Endothelial cell (in vitro differentiated cells): ENCODE results near the gene CASZ1. TPM values are rescaled to one million over a fixed set of nuclear protein-coding genes. Genes with fewer than 3 reads are reported as not detected.

Experiments used
- DNase-seq: peaks from one replicate; pipeline ENCODE4 v3.0.0; 2021; ENCODE audit warnings: low spot score
- H3K27ac Mint-ChIP-seq: one replicate; pipeline ENCODE4 v1.8.0; 2021; ENCODE audit warnings: mixed read lengths, inconsistent platforms; ENCODE audit not compliant: unreplicated experiment
- H3K27me3 Mint-ChIP-seq: one replicate; pipeline ENCODE4 v1.8.0; 2021; ENCODE audit warnings: mild to moderate bottlenecking, moderate library complexity, mixed read lengths, inconsistent platforms; ENCODE audit not compliant: unreplicated experiment
- H3K36me3 Mint-ChIP-seq: one replicate; pipeline ENCODE4 v1.8.0; 2021; ENCODE audit warnings: mild to moderate bottlenecking, low read depth, mixed read lengths, inconsistent platforms; ENCODE audit not compliant: unreplicated experiment
- H3K4me1 Mint-ChIP-seq: one replicate; pipeline ENCODE4 v1.8.0; 2021; ENCODE audit warnings: mild to moderate bottlenecking, mixed read lengths, inconsistent platforms; ENCODE audit not compliant: unreplicated experiment
- H3K4me3 Mint-ChIP-seq: one replicate; pipeline ENCODE4 v1.8.0; 2021; ENCODE audit warnings: mild to moderate bottlenecking, mixed read lengths, inconsistent platforms; ENCODE audit not compliant: unreplicated experiment
- H3K9me3 Mint-ChIP-seq: one replicate; pipeline ENCODE4 v1.8.0; 2021; ENCODE audit warnings: mixed read lengths, inconsistent platforms; ENCODE audit not compliant: unreplicated experiment
- CTCF ChIP-seq: fragments of 200-600 bp; sonication (generic); IDR thresholded peaks from one replicate; pipeline ENCODE4 v1.5.0; 2021; ENCODE audit warnings: antibody characterized with exemption; ENCODE audit not compliant: unreplicated experiment
- long read RNA-seq: library from polyadenylated mRNA; unstranded; transcript quantifications from one replicate; pipeline ENCODE4 v2.0.0, GENCODE V29; 2020; ENCODE audit not compliant: unreplicated experiment
- total RNA-seq: library from RNA; stranded (reverse); fragmentation: NEBNext Ultra II Directional; extraction: Animal tissue kit (Norgen Biotek cat#: 25700); gene quantifications from one replicate; pipeline ENCODE4 v1.2.1, GENCODE V29; 2021; ENCODE audit not compliant: unreplicated experiment

CASZ1 gene
- 6.3 TPM for total RNA-seq
- long read RNA-seq, partial matches to known transcripts, result 0 of 1 reads
- long read RNA-seq, other reads (novel, unspliced or antisense), result 1 of 1 reads

GRCh38 chr1:10796029-10796944 is at the start of gene CASZ1:
TSS of gene CASZ1 (minus strand) at chr1:10796646. CDS start at chr1:10693889, 102,757 bp downstream.
- peaks cover 8% of the 10 kb centered on the region for H3K36me3 Mint-ChIP-seq
- peaks cover 6% of the 10 kb centered on the region for H3K27me3 Mint-ChIP-seq
- TF ChIP-seq CTCF, result no peak
- DNase-seq, result peak; percentile 89
- no peak within 1 kb of the TSS for H3K4me3 Mint-ChIP-seq
- H3K9me3 Mint-ChIP-seq, result no peaks in the 10 kb centered on the region
- peaks cover 25% of the 10 kb centered on the region for H3K4me1 Mint-ChIP-seq
- H3K27ac Mint-ChIP-seq, result no peak within 1 kb of the TSS

DNA sequence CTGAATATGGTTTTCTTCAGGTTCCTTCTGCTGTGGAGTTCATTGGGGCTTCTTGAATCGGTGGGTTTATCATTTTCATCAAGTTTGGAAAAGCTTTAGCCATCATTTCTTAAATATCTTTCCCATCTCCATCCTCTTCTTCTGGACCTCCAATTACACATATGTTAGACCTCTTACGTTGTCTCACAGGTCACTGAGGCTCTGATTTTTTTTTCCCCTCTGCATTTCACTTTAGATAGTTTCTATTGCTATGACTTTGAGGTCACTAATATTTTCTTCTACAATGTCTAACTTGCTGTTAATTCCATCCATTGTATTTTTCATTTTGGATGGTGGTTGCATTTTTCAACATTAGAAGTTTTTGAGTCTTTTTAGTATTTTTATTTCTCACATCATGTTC is 47.3 kb upstream of the CASZ1 start:
- no peak overlapping the region for H3K27ac Mint-ChIP-seq

DNA sequence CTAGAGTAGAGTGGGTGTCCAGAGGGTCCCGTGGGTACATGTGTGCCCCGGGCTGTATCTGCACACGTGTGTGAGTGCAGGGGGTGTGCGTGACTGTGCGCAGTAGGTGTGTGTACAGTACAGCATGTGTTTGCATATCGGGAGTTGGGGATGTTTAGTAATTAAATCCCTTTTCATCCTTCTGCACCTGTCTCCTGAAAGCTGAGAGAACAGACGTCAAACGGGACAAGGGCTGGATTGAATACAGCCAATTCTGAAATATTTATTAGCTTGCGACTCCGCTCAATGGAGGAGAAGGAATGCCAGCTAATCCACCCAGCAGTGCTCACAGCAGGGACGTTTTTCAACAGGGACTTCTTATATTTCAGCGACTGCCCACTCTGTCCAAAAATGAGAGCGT is 44.7 kb upstream of the CASZ1 start:
- no peaks in the 10 kb centered on the region for H3K9me3 Mint-ChIP-seq
- H3K4me3 Mint-ChIP-seq, result no peak overlapping the region
- H3K36me3 Mint-ChIP-seq, result peaks cover 6% of the 10 kb centered on the region
- peaks cover 10% of the 10 kb centered on the region for H3K27me3 Mint-ChIP-seq
- H3K4me1 Mint-ChIP-seq, result peaks cover 5% of the 10 kb centered on the region
- no peak for DNase-seq
- H3K27ac Mint-ChIP-seq, result no peak overlapping the region
- TF ChIP-seq CTCF, result no peak

More for the DNA sequence above, 47.3 kb upstream of the CASZ1 start:
- H3K36me3 Mint-ChIP-seq, result peaks cover 6% of the 10 kb centered on the region
- no peak for TF ChIP-seq CTCF
- no peak overlapping the region for H3K4me3 Mint-ChIP-seq
- H3K27me3 Mint-ChIP-seq, result peaks cover 8% of the 10 kb centered on the region
- DNase-seq, result no peak
- peaks cover 5% of the 10 kb centered on the region for H3K4me1 Mint-ChIP-seq
- H3K9me3 Mint-ChIP-seq, result no peaks in the 10 kb centered on the region

DNA sequence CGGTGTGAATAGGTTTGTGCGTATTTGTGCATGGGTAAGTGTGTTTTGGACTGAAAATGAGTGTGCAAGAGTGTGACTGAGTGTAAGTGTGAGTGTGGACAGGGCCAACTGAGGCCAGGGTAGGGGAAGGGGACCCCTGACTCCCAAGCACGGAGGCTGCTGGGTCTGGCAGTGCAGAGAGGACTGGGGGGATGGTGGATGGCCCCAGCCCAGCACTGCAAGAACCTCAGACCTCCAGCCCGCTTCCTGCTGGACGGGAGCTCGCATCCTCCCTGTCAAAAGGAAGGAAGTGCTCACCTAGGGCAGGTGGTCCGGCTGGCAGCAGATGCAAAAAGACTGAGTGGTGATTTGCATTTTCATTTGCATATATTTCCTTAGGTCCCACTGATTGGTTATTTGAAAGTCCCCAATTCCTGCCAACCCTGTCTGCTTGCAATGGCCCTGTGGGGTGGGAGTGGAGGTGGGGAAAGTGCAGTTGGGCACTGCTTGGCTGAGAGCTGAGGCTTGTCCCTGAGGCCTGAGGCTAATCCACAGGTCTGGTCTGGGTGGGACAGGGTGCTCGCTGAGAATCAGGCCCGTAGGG is 42.8 kb upstream of the CASZ1 start:
- peaks cover 10% of the 10 kb centered on the region for H3K27me3 Mint-ChIP-seq
- peaks cover 5% of the 10 kb centered on the region for H3K4me1 Mint-ChIP-seq
- no peak overlapping the region for H3K4me3 Mint-ChIP-seq
- no peak overlapping the region for H3K27ac Mint-ChIP-seq
- no peaks in the 10 kb centered on the region for H3K9me3 Mint-ChIP-seq
- peaks cover 6% of the 10 kb centered on the region for H3K36me3 Mint-ChIP-seq
- DNase-seq, result no peak
- no peak for TF ChIP-seq CTCF

GRCh38 chr1:10838541-10838940 is 42.1 kb upstream of the CASZ1 start:
- Mint-ChIP-seq H3K9me3 (no peaks in the 10 kb centered on the region), H3K36me3 (peaks cover under 1% of the 10 kb centered on the region), H3K27ac (no peak overlapping the region), H3K4me1 (peaks cover 5% of the 10 kb centered on the region), H3K27me3 (peaks cover 10% of the 10 kb centered on the region), H3K4me3 (no peak overlapping the region)
- no peak for DNase-seq
- no peak for TF ChIP-seq CTCF
